ENCODE results near the gene RDH11.

Gene RDH11

DNA sequence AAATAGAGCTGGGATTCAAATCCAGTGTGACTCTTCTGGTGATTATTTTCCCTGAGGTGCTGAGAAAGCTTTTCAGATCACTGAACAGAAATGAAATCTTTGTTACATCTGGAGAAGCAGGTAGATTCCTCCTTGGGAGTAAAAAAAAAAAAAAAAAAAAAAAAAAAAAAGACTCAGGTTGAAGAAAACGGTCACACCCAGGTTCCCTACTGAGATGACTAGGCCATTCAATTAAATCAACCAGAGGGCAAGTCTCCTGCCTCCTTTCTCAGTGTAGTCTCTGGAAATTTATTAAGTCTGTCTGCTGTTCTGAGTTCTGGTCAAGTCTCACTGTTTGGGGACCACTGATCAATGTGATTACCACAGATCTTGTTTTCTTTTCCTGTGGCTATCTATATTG, 51.9 kb downstream of the RDH11 start:
- DNase-seq = no peak

- no peak for DNase-seq
Measured at GRCh38 chr14:67641902-67642749, 53.4 kb downstream of the RDH11 start.

DNA sequence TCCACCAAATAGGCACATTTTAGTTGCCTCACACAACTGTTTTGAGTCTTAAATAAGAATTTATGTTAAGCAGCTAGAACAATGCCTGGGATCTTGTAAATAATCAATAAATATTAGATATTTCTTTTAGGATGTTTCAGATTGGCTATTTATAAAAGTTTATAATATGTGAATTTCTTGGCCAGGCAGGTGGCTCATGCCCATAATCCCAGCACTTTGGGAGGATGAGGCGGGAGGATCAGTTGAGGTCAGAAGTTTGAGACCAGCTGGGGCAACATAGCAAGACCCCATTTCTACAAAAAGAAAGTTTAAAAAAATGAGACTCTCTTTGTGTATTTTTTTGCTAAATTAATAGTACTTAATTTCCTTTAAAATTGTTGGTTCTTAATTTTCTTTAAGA, 54.1 kb downstream of the RDH11 start:
- no peak for DNase-seq

GRCh38 chr14:67638642-67639041, 56.9 kb downstream of the RDH11 start:
- DNase-seq = no peak

GRCh38 chr14:67636361-67636919, 59.1 kb downstream of the RDH11 start:
- no peak for DNase-seq

GRCh38 chr14:67633451-67634147, 62.0 kb downstream of the RDH11 start:
- no peak for DNase-seq

- DNase-seq = no peak
Measured at GRCh38 chr14:67630938-67631337, 64.6 kb downstream of the RDH11 start.

DNA sequence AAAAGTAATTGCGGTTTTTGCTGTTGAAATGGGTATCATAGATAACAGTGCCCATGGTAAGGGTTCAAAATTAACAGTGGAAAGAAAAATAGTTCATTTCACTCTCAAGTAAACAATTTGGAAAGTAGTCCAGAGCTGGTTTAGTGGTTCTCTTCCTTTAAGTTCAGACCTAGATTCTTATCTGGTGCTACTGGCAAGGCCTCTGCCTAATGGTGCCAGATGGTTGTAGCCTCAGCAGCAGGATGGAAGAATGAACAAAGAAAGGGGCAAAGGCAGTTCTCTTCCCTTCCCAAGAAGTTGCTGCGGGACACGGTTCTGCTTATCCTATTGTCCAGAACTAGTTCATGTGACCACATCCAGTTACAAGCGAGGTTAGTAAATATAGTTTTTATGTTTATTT, 65.4 kb downstream of the RDH11 start:
- no peak for DNase-seq

- no peak for DNase-seq
Measured at GRCh38 chr14:67627519-67627918, 68.0 kb downstream of the RDH11 start.

Measured in SIG-M5 (cell line).